Activated CD8-positive, alpha-beta T cell treated with anti-CD3 and anti-CD28 coated beads for 36 hours (primary cell): ENCODE results near the gene ZNF664. TPM values are rescaled to one million over a fixed set of nuclear protein-coding genes. Genes with fewer than 3 reads are reported as not detected.

Experiments
- ATAC-seq: fragments of 200-7000 bp; cut with Tn5 transposase; one replicate; pipeline ENCODE4 v1.10.0; 2021; ENCODE audit warnings: mild to moderate bottlenecking, moderate library complexity
- CTCF ChIA-PET: fragments of 350-600 bp; sonication (Branson Sonifier 250); formaldehyde crosslinking; loops from one replicate; lab custom pipeline; 2021; ENCODE audit warnings: antibody characterized with exemption; lab: Charles Lee
- POLR2A ChIA-PET: fragments of 350-600 bp; sonication (Branson Sonifier 250); formaldehyde crosslinking; loops from one replicate; lab custom pipeline; 2021; ENCODE audit warnings: antibody characterized with exemption; lab: Charles Lee
- DNase-seq: peaks from one replicate; pipeline ENCODE4 v3.0.0-alpha.2; 2020
- H3K27ac Mint-ChIP-seq: one replicate; pipeline ENCODE4 v1.8.0; 2021; ENCODE audit warnings: mild to moderate bottlenecking, mixed read lengths
- H3K27me3 Mint-ChIP-seq: one replicate; pipeline ENCODE4 v1.8.0; 2021; ENCODE audit warnings: mixed read lengths
- H3K36me3 Mint-ChIP-seq: one replicate; pipeline ENCODE4 v1.8.0; 2021; ENCODE audit warnings: low read depth, mixed read lengths
- H3K4me1 Mint-ChIP-seq: one replicate; pipeline ENCODE4 v1.8.0; 2021; ENCODE audit warnings: low read depth, mixed read lengths
- H3K4me3 Mint-ChIP-seq: one replicate; pipeline ENCODE4 v1.8.0; 2021; ENCODE audit warnings: mild to moderate bottlenecking, moderate library complexity, mixed read lengths
- H3K9me3 Mint-ChIP-seq: one replicate; pipeline ENCODE4 v1.8.0; 2021; ENCODE audit warnings: mixed read lengths
- CTCF ChIP-seq: fragments of 200-600 bp; IDR thresholded peaks from one replicate; pipeline ENCODE4 v1.8.0; 2022; ENCODE audit warnings: antibody characterized with exemption, mild to moderate bottlenecking
- intact Hi-C: fragments of 100-400 bp; cut with micrococcal nuclease; formaldehyde crosslinking; loops from one replicate; pipeline ENCODE4 v1.10.0; 2022
- total RNA-seq, 2 experiments: library from RNA; stranded (reverse); gene quantifications; one replicate each; pipeline ENCODE4 v1.2.3, GENCODE V29; 2021

Gene ZNF664
- total RNA-seq, 2 experiments from 2014 or later = 52.9 to 53.4 TPM

- ChIA-PET POLR2A (interaction anchor here (1.0 to 1.7 kb wide), 2 partner anchors 9 to 11 kb away, joined by 3 to 5 read pairs; no protein-coding TSS in a partner anchor), CTCF (interaction anchor here (1.2 to 2.6 kb wide), 5 partner anchors 9 to 94 kb away, joined by 3 to 7 read pairs (median 5); no protein-coding TSS in a partner anchor)
- TF ChIP-seq CTCF = no peak
- Mint-ChIP-seq H3K4me1 (peaks cover 20% of the 10 kb centered on the region), H3K4me3 (no peak overlapping the region), H3K9me3 (no peaks in the 10 kb centered on the region), H3K27me3 (no peaks in the 10 kb centered on the region), H3K36me3 (peaks cover 12% of the 10 kb centered on the region), H3K27ac (no peak overlapping the region)
- intact Hi-C loops = no loop called here
- DNase-seq (no peak), ATAC-seq (no peak)
Measured at GRCh38 chr12:123997033-123997822, 24.2 kb downstream of the ZNF664 start.

- peaks cover 20% of the 10 kb centered on the region for H3K4me1 Mint-ChIP-seq
- H3K27ac Mint-ChIP-seq = no peak overlapping the region
- H3K27me3 Mint-ChIP-seq = no peaks in the 10 kb centered on the region
- no peak for DNase-seq
- intact Hi-C loops = no loop called here
- peaks cover 12% of the 10 kb centered on the region for H3K36me3 Mint-ChIP-seq
- H3K4me3 Mint-ChIP-seq = no peak overlapping the region
- no peaks in the 10 kb centered on the region for H3K9me3 Mint-ChIP-seq
- CTCF ChIA-PET = interaction anchor here (1.2 kb wide), 1 partner anchor 92 kb away, joined by 3 read pairs; no protein-coding TSS in a partner anchor
- POLR2A ChIA-PET = no interaction called here
- TF ChIP-seq CTCF = no peak
- ATAC-seq = no peak
Measured at GRCh38 chr12:123997908-123998307, 24.9 kb downstream of the ZNF664 start.

- DNase-seq = no peak
Measured at GRCh38 chr12:123998344-123998990, 25.5 kb downstream of the ZNF664 start.

GRCh38 chr12:123998991-123999359, 26.0 kb downstream of the ZNF664 start:
- H3K27ac Mint-ChIP-seq = no peak overlapping the region
- no peaks in the 10 kb centered on the region for H3K27me3 Mint-ChIP-seq
- H3K9me3 Mint-ChIP-seq = no peaks in the 10 kb centered on the region
- DNase-seq = no peak
- H3K36me3 Mint-ChIP-seq = peaks cover 9% of the 10 kb centered on the region
- peaks cover 20% of the 10 kb centered on the region for H3K4me1 Mint-ChIP-seq
- TF ChIP-seq CTCF = no peak
- ChIA-PET CTCF (no interaction called here), POLR2A (interaction anchor here (1.4 kb wide), 1 partner anchor 12 kb away, joined by 3 read pairs; no protein-coding TSS in a partner anchor)
- no peak for ATAC-seq
- no peak overlapping the region for H3K4me3 Mint-ChIP-seq
- intact Hi-C loops = no loop called here

More at GRCh38 chr12:123998344-123998990, 25.5 kb downstream of the ZNF664 start:
- intact Hi-C loops = no loop called here
- no peak overlapping the region for H3K27ac Mint-ChIP-seq
- H3K36me3 Mint-ChIP-seq = peaks cover 12% of the 10 kb centered on the region
- ATAC-seq = no peak
- H3K9me3 Mint-ChIP-seq = no peaks in the 10 kb centered on the region
- ChIA-PET CTCF (interaction anchor here (1.2 kb wide), 1 partner anchor 93 kb away, joined by 3 read pairs; no protein-coding TSS in a partner anchor), POLR2A (no interaction called here)
- no peak for TF ChIP-seq CTCF
- H3K4me3 Mint-ChIP-seq = no peak overlapping the region
- peaks cover 20% of the 10 kb centered on the region for H3K4me1 Mint-ChIP-seq
- no peaks in the 10 kb centered on the region for H3K27me3 Mint-ChIP-seq
